ENCODE measurements around the gene RCCD1. TPM values are rescaled to one million over a fixed set of nuclear protein-coding genes. Genes with fewer than 3 reads are reported as not detected.

Gene RCCD1, protein sequence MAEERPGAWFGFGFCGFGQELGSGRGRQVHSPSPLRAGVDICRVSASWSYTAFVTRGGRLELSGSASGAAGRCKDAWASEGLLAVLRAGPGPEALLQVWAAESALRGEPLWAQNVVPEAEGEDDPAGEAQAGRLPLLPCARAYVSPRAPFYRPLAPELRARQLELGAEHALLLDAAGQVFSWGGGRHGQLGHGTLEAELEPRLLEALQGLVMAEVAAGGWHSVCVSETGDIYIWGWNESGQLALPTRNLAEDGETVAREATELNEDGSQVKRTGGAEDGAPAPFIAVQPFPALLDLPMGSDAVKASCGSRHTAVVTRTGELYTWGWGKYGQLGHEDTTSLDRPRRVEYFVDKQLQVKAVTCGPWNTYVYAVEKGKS
- total RNA-seq, result 13.3 and 15.3 TPM in 2 replicates
- polyA plus RNA-seq, result 7.7 and 8.8 TPM in 2 replicates
- 8.2 and 10.1 TPM in 2 replicates for polyA plus RNA-seq (2011; cell fraction: cytosol; rRNA removed)
- polyA plus RNA-seq (2011; cell fraction: nucleus; rRNA removed), result 34.0 and 38.4 TPM in 2 replicates
- 8.9 and 9.4 TPM in 2 replicates for polyA plus RNA-seq (2012)
- polyA minus RNA-seq, result 5.9 and 6.5 TPM in 2 replicates
- polyA minus RNA-seq (2011; cell fraction: cytosol; rRNA and poly(A)+ RNA removed), result 19.8 TPM
- 4.4 and 6.0 TPM in 2 replicates for polyA minus RNA-seq (2011; cell fraction: nucleus; rRNA and poly(A)+ RNA removed)
- Bru-seq, nascent RNA, result percentile 52 among the genes with signal in this experiment
- percentile 60 among the genes with signal in this experiment for BruChase-seq, experiment 1, labeled RNA remaining after a 6-hour chase
- percentile 52 among the genes with signal in this experiment for BruChase-seq, experiment 2, labeled RNA remaining after a 2-hour chase
- long read RNA-seq, transcript RCCD1-201 (8 exons, 2,689 nt), result major isoform, 12 of 50 reads
- long read RNA-seq, partial matches to known transcripts, result 15 of 50 reads
- long read RNA-seq, other reads (novel, unspliced or antisense), result 23 of 50 reads

DNA sequence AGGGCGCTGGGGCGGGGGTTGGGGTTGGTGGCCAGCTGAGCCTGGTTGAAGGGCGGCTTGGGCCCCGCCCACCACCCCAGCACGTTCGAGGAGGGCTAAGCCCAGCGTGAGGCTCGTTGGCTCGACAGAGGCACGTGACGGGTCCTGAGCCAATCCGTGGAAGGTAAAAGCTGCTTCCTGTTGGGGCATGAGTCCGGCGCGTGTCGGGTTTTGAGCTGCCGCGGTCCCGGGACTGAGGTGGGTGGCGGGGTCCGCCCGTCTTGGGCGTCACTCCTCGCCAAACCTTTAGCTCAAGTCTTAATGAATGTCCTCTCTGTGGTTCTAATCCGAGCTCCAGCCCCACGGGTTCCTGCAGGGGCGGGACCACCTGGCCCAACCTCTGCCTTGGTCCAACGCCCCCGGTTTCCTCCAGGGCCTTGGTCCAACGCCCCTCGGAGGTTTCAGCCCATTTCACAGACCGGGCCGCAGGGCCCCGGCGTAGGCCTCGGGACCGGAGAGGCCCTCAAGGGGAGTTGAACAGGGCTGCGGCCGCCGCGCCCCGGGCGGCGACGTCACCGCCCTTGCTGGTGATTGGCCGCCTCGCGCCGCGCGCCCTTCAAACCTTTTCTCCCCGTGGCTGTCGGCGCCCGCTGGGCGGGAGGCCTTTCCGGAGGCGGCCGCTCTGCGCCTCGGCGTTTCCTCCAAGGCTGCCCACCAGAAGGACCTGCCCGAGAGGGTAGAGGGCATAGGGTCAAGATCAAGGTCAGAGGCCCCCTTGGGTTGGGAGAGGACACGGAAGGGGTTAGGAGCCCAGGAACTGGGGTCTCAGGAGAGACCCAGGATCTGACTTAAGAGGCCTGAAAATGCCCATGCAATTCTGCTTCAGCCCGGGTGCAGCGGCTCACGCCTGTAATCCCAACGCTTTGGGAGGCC lies at the start of gene RCCD1:
TSS of gene RCCD1 (plus strand) at position 173 of the 912 bp plus-strand sequence. CDS start 1,851 bp downstream, outside the sequence.
- Histone ChIP-seq H3K36me3 (ENCODE audit: control insufficient read depth in 2 of 2, extremely low read depth in 1 of 2, insufficient read depth in 2 of 2, low read length in 2 of 2) (peaks cover 12 to 31% of the 10 kb centered on the region in 2 experiments), H3K27ac (ENCODE audit: insufficient read depth, low read depth, low read length) (peak within 1 kb of the TSS; percentile 96)
- CTCF ChIA-PET, result interaction anchor here (0.7 to 6.9 kb wide), 7 partner anchors 9 to 318 kb away, joined by 3 to 155 read pairs (median 19); partner anchors contain the start of genes HDDC3 and UNC45A

More for the DNA sequence above, at the start of gene RCCD1:
- DNase-seq (ENCODE audit: low read depth, low spot score), result peak; percentile 92
- peak; percentile 92 for FAIRE-seq
- Histone ChIP-seq H3K9ac (replicated peaks; ENCODE audit: extremely low read depth, insufficient read depth, low read length) (peak within 1 kb of the TSS; percentile 95), H4K20me1 (replicated peaks; ENCODE audit: control insufficient read depth, extremely low read depth, insufficient read depth, low read length) (no peaks in the 10 kb centered on the region), H3K4me1 (ENCODE audit: control insufficient read depth, extremely low read depth, insufficient read depth, low read length) (peaks cover 13% of the 10 kb centered on the region), H3K9me3 (replicated peaks; ENCODE audit: control insufficient read depth, insufficient read depth, low read length) (no peaks in the 10 kb centered on the region), H3K27me3 (ENCODE audit: control insufficient read depth in 2 of 2, insufficient read depth in 2 of 2, low read length in 2 of 2) (no peaks in the 10 kb centered on the region), H3K9me1 (replicated peaks; ENCODE audit: control insufficient read depth, extremely low read depth, insufficient read depth, low read length) (no peaks in the 10 kb centered on the region), H3K4me2 (ENCODE audit: insufficient read depth, low read length) (peak within 1 kb of the TSS; percentile 82), H3K4me3 (replicated peaks in 1 of 3; ENCODE audit: insufficient read depth in 1 of 3, low read depth in 1 of 3, low read length in 3 of 3) (peak within 1 kb of the TSS; percentile 32 to 67 (median 63)), H2AFZ (ENCODE audit: low read depth, low read length) (peak within 1 kb of the TSS; percentile 45), H3K79me2 (ENCODE audit: control insufficient read depth, insufficient read depth, low read length) (peaks cover 3% of the 10 kb centered on the region)
- TF ChIP-seq JUN (IDR thresholded peaks at IDR 0.05; ENCODE audit: borderline replicate concordance, insufficient read depth, insufficient read length, low read depth) (no peak), POLR2A (IDR thresholded peaks at IDR 0.05; ENCODE audit: low read depth, low read length) (peak; percentile 89), MYC (IDR thresholded peaks at IDR 0.05; ENCODE audit: low read depth, low read length) (peak; percentile 70), POLR2AphosphoS5 (IDR thresholded peaks at IDR 0.05; ENCODE audit: insufficient read depth, low read depth, low read length) (peak; percentile 89), GATA2 (IDR thresholded peaks at IDR 0.05; ENCODE audit: insufficient read depth, insufficient read length, low read depth, low read length) (no peak), EZH2 (IDR thresholded peaks at IDR 0.05; ENCODE audit: borderline replicate concordance, low read depth, low read length, severe bottlenecking) (no peak), CTCF (IDR thresholded peaks at IDR 0.05; ENCODE audit: extremely low read depth in 1 of 2, insufficient read depth in 1 of 2, low read depth in 1 of 2, low read length in 2 of 2) (no peak)
- TF ChIP-seq, protein P1, sequence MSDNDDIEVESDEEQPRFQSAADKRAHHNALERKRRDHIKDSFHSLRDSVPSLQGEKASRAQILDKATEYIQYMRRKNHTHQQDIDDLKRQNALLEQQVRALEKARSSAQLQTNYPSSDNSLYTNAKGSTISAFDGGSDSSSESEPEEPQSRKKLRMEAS (IDR thresholded peaks at IDR 0.05; ENCODE audit: insufficient read depth, insufficient read length), result peak; percentile 98
- POLR2A ChIA-PET, result interaction anchor here (0.5 kb wide), 1 partner anchor 56 kb away, joined by 4 read pairs; no protein-coding TSS in a partner anchor
- dilution Hi-C loops (cut with MboI; ENCODE audit: extremely low pct_ligation_motif_present, low sequenced_read_pairs) (no loop called here), intact Hi-C loops (cut with micrococcal nuclease) (loop anchor here (1.0 kb wide), 1 partner anchor 20 kb away; the partner anchor contains the start of gene UNC45A)
- TSS peak; percentile 67 for BruUV-seq (replicated peaks)
